Kidney epithelial cell (primary cell): Measurements from ENCODE around the gene EPHA8. TPM values are rescaled to one million over a fixed set of nuclear protein-coding genes. Genes with fewer than 3 reads are reported as not detected.

Experiments used
- DNase-seq: peaks from one replicate; pipeline ENCODE4 v3.0.0-alpha.2; 2010; ENCODE audit warnings: low read depth
- H3K27me3 ChIP-seq: 2 replicates; pipeline ENCODE4 v1.6.0; 2011; ENCODE audit warnings: low read length; ENCODE audit not compliant: control insufficient read depth, insufficient read depth
- H3K36me3 ChIP-seq: 2 replicates; pipeline ENCODE4 v1.5.1; 2011; ENCODE audit warnings: low read length; ENCODE audit not compliant: control insufficient read depth, insufficient read depth
- H3K4me3 ChIP-seq: 2 replicates; pipeline ENCODE4 v1.5.1; 2011; ENCODE audit warnings: low read depth, mild to moderate bottlenecking, control low read depth, low read length
- CTCF ChIP-seq: IDR thresholded peaks from 2 replicates; pipeline ENCODE4 v1.5.1; 2011; ENCODE audit warnings: mild to moderate bottlenecking, moderate library complexity, low read length, control low read depth, inconsistent platforms; ENCODE audit not compliant: insufficient read depth, poor library complexity, severe bottlenecking
- total RNA-seq: library from RNA; depleted of rRNA; stranded (reverse); fragments of >200 nt; gene quantifications from 2 replicates; pipeline ENCODE4 v1.2.3, GENCODE V29; 2015

EPHA8 gene
- total RNA-seq, 1 donor from 2014 or later, result not detected

GRCh38 chr1:22526677-22527076 lies 36.6 kb upstream of the EPHA8 start:
- no peaks in the 10 kb centered on the region for H3K27me3 ChIP-seq
- H3K4me3 ChIP-seq, result no peak overlapping the region
- TF ChIP-seq CTCF, result no peak
- no peaks in the 10 kb centered on the region for H3K36me3 ChIP-seq
- DNase-seq, result no peak

- H3K4me3 ChIP-seq, result no peak overlapping the region
- TF ChIP-seq CTCF, result no peak
- DNase-seq, result no peak
Measured at GRCh38 chr1:22527122-22527521, 36.2 kb upstream of the EPHA8 start.

GRCh38 chr1:22527555-22528296 lies 35.6 kb upstream of the EPHA8 start:
- Histone ChIP-seq H3K36me3 (no peaks in the 10 kb centered on the region), H3K27me3 (no peaks in the 10 kb centered on the region), H3K4me3 (no peak overlapping the region)
- DNase-seq, result no peak
- no peak for TF ChIP-seq CTCF

More at GRCh38 chr1:22527122-22527521, 36.2 kb upstream of the EPHA8 start:
- no peaks in the 10 kb centered on the region for H3K27me3 ChIP-seq
- H3K36me3 ChIP-seq, result no peaks in the 10 kb centered on the region

- H3K36me3 ChIP-seq, result no peaks in the 10 kb centered on the region
- H3K27me3 ChIP-seq, result no peaks in the 10 kb centered on the region
- no peak for TF ChIP-seq CTCF
- DNase-seq, result no peak
- no peak overlapping the region for H3K4me3 ChIP-seq
Measured at GRCh38 chr1:22528451-22528850, 34.8 kb upstream of the EPHA8 start.

- H3K36me3 ChIP-seq, result no peaks in the 10 kb centered on the region
- H3K27me3 ChIP-seq, result no peaks in the 10 kb centered on the region
- no peak overlapping the region for H3K4me3 ChIP-seq
- TF ChIP-seq CTCF, result no peak
- DNase-seq, result no peak
Measured at GRCh38 chr1:22529901-22530621, 33.2 kb upstream of the EPHA8 start.
